Globus pallidus (tissue), 1 donor: Measurements from ENCODE around the gene HESX1.

Experiments used
- DNase-seq: peaks from one replicate; pipeline ENCODE4 v3.0.0-alpha.2; 2015; ENCODE audit warnings: low spot score

Gene HESX1

DNA sequence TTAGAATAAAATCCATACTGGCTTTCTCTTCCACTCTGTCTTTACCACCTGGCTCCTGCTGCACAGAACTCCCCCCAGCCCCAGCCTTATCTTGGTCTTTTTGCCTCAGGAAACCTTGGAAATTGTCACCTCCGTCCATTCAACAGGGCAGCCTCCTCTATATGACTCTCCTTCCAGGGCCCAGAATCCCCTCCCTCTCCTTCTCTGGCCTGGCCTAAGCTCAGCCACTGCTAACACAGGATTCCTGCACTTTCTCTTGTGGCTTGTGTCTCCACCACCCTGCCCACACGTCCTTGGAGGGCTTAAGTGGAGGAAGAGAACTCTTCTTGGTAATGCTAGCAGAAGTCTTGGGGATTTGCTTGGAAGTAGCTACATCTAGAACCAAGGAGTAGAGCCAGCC is 33.1 kb downstream of the HESX1 start:
- DNase-seq = no peak

DNA sequence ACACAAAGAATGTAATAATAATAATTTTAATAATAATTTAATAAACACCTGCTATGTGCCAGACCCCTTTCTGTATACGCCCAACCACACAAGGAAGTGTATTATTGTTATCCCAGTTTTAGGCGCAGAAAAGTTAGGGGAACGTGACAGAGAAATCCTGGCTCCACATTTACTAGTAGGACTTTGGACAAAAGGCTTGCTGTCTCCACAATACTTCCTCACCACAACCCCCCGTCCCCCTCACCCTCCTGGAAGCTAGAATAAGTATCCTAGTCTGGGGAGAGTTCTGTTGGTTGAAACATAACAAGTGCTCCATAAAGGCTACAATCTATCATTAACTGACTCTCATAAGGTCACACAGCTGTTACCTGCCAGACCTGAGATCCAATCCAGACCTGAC is 34.1 kb downstream of the HESX1 start:
- no peak for DNase-seq

DNA sequence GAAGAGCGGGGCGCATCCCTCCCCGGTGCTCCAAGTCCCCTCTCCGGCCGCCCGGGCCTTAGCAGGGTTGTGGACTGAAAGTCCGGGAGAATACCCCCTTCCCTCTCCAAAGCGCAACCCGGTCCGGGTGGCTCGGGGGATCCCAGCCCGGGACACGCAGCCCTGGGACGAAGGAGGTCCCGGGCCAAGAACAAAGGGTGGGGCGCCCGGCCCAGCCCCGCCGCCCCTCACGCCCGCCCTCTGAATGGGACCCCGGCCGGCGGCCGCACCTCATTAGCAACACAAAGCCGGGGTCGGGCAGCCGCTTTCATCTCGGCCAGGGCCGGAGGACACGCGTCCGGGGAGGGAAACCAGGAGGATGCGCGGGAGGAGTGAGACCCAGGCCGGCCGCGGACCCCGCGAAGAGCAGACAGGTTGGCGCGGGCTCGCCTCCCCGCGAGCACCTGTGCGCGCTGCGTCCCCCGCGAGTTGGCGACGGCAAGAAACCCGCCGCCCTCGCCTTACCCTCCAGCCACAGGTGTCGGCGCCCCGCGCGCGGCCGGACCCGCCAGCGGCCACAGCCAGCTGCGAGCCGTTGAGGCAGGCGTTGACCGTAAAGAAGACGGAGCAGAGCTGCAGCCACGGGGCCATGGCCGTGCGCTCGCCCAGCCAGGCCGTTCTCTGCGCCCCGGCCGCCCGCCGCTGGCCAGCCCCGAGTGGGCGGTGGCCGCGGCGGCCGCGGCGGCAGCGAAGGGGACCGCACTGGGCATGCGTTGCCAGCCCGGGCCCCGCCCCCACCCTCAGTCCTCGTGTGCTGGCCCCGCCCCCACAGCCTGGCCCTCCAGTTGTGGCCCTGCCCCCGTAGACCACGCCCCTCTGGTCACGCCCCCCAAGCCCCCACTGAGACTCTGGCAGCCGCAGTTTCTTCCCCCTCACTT is 34.9 kb downstream of the HESX1 start, which contains the start of gene IL17RD:
Gene IL17RD (minus strand): TSS at position 697 of the 917 bp plus-strand sequence. CDS start 67 bp downstream, at position 630.
- DNase-seq = peak; percentile 72

DNA sequence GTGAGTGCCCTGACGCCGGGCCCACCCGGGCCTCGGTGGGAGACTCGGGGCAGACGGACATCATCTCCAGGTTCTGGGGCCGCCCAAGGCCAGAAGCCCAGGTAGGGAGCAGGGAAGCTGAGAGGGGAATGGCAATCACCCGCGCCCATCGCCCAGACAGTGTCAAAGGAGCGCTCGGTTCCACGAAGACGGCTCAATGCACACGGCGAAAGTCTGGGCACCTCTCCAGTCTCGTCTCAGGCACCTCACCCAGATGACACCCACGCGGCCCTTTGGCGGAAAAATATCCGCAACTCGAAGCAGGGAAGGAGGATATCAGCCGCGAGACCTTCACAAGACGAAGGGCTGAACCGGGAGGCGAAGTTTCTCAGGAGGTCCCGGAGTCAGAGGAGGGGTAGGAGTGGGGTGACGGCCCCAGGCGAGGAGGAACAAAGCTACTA is 35.5 kb downstream of the HESX1 start:
- DNase-seq = no peak

DNA sequence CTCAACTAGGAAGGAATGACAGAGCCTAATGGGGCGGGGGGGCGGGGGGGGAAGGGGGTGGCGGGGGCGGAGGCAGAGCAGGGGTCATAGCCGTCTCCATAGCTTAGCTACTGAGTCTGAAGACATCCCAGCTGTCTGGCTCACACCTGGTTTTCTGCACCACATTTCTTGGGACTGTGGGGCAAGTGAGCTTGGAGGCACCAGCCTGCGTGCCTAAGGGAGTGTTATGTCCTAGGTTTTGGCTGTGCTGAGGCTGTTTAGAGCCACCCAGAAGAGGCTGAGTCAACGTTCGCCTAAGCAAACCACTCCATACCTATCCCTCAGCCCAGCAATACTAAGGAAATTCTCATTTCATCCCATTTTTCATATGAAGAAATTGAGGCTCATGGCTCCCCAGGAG is 36.0 kb downstream of the HESX1 start:
- no peak for DNase-seq

DNA sequence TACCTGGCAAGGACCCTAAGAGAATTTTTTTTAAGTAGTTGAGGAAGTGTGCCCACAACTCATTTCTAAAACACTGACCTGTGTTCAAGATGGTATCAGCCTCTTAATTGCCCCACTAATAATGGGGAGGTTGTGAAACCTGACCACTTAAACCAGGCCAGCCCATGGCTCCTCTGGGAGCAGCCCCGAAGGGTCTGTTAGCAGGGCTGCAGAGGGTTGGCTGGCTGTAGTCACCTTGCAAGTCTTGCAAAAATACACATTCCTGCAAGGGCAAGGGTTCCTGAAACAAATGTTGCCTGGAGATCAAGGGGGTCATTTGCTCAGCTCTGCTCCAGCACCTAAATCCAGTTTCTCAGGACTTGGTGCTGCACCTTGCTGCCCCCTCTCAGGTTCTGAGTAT is 37.9 kb downstream of the HESX1 start:
- no peak for DNase-seq

DNA sequence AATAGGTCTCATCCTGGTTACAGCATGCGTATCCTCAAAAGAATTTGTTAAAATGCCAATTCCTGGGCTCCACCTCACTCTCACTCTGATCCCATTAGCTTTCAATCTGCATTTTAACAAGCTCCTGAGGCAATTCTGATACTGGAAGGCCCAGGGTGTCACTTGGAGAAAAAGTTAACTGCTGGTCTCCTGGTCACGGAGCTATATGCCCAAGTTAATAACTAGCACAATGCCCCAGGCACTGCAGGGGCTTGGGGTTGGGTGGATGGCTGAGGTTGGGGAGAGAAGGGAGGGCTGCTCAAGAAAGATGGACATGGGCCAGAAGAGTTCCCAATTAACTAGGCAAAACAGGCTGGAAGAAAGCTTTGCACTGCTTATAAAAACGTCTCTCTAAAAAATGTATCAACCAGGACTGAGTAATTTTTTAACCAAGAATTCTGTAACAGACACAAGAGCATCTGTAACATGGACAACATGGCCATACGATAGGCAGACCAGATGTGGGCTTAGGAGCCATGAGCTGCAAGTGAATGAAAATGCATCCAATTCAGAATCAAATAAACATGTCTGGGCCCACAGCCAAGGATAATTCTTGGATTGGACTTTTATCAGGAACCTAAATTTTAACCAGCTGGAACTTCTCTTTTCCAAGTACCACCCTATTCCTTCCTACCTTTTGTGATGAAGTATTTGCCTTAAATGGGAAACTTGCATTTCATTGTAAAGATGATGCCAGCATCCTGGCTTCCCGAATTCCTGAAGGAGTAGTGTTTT is 38.8 kb downstream of the HESX1 start:
- no peak for DNase-seq

DNA sequence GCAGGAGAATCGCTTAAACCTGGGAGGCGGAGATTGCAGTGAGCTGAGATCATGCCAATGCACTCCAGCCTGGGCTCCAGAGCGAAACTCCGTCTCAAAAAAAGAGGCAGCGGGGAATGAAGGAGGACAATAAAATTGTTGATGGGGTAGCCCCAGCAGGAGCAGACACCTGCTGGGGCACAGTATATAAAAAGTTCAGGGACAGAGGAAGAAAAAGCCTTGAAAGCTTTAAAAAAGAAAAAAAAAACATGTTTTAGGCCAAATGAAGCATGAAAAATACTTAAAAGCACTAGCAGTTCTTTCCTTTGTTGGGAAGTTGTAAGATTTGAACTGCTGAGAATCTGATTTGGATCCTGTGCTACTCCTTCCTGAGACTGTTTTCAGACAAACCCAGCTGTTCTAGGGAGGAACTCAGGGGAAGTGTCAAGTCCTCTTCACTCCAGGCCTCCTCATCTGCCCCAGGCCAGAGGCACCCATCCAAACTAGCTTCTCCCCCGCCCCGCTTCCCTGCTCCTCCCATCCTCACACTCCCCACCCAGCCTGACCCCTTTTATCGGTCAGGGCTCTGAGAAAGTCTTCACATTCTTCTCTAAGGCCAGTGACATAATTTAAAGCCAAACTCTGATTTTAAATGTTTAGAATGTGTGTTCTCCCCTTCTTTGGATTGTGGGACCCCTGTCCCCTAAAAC is 39.6 kb downstream of the HESX1 start:
- DNase-seq = no peak

DNA sequence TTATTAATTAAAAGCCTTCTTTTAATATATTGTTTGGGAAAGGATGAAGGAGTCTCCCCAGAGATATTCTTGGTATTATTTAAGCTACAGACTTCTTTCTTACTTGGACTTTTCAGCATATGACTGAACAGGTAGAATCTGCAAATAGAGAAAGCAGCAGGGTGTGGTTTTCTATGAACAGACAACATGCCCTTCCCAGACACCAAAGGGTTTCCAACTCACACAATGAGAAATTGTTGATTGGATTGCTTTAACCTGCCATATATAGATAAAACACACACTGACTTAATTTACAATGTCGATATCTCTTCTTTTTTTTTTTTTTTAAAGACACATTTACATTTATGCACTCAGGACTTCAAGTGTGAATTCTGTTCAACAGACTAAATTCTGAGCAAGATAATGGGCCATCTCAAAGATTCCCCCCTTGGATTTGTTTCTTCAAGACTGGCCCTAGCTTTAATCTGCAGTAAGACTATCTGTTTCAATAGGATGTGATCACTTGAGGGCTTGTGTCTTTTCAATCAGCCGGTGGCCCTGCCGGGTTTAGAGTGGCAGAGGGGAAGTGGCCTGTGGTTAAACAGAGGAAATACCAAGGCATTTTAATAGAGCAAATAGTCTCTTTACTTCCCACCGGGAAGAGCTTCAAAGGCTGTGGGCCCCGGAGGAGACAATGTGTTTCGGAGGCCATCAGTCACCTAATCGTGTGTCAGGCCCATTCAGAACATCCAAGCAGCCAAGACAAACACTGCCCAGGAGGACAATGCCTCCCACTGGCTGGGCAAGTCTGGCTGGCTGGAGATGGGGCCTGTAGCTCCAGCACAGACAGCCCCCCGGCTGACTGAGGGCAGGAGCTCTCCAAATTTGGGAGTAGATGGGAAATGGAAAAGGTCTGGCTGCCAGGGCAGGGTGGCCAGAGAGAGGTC is 40.7 kb downstream of the HESX1 start:
- DNase-seq = no peak

DNA sequence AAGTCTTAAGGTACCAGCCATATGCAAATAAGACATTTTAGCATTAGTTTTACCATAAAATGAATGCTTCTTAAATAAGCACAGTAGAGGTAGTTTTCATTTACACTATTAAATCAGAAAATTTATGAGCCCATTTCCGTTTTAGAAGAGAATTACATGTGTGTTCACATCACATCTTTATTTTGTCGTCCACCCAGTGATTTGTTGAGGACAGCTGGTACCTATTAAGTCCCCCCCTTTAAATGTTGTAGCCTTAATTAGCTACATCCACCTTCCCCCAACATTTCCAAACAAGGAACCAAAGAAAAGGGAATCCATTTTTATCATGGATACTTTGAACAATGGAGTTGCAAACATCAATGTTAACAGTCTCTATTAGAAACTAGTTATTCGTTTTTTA is 41.5 kb downstream of the HESX1 start:
- no peak for DNase-seq

DNA sequence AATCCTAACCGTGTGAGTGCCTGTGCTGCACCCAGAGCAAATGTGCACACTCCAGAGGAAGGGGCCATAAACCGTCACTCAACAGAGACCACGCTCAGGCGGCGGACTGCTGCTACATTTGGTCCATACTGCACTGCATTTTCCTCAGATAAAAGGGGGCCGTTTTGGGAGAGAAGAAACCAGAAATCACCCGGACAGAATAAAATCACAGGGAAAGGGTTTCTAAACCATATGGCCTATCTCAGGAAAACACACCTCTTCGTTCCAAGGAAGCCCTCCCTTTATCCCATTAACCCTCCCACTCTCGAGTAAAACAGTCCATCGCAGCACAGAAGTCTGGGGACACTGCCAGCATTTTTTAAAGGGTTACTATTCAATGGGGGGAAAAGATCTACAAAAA is 42.2 kb downstream of the HESX1 start:
- no peak for DNase-seq

DNA sequence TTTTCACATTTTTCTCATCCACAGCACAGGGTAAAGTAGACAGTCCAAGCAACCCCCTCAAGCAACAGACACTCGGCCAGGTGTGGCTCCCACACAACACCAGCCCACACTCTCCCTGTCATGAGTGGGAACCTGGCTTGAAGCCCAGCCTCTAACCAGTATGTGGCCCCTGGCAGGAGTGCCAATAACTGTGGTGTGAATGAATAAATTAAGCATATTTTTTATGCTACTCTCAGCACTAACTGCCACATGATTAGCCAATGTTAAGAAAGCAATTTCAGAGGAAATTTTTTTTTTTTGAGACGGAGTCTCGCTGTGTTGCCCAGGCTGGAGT is 44.5 kb downstream of the HESX1 start:
- DNase-seq = no peak

DNA sequence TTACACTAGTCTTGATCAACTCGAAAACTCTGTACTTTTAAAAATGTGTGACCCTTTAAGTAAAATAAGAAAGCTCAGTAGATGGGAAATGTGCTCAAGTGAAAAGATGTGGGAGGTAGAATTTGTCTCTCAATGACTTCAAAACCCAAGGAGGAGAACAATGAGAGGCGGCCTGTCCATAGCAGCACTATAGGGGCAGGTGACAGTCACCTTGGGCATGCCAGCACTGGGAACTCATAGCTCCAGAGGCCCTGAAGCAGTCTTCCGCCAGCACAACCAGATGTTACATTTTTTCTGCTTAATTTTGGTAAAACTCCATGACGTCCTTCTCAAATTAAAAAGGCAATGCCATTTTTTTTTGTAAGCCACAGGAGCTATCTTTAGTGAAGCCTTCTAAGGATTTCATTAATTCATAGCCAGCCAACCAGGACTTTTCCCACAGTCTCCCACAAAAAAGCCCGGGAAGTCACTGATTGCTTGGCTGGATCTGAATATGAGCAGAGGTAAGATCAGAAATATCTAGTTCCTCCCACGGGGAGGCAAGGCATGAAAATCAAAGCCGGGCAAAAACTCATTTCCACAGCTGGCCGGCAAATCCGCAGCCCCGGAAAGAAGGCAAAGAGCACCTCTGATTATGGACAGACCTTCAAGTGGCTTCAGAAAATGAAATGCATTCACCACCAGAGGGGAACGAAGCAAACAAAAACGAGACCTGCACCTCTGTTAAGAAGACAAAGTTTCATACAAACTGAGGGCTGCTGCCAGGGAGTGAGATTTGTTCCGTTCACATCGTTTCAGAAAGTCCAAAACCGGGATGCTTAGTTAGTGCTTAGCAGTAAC is 45.1 kb downstream of the HESX1 start:
- no peak for DNase-seq

DNA sequence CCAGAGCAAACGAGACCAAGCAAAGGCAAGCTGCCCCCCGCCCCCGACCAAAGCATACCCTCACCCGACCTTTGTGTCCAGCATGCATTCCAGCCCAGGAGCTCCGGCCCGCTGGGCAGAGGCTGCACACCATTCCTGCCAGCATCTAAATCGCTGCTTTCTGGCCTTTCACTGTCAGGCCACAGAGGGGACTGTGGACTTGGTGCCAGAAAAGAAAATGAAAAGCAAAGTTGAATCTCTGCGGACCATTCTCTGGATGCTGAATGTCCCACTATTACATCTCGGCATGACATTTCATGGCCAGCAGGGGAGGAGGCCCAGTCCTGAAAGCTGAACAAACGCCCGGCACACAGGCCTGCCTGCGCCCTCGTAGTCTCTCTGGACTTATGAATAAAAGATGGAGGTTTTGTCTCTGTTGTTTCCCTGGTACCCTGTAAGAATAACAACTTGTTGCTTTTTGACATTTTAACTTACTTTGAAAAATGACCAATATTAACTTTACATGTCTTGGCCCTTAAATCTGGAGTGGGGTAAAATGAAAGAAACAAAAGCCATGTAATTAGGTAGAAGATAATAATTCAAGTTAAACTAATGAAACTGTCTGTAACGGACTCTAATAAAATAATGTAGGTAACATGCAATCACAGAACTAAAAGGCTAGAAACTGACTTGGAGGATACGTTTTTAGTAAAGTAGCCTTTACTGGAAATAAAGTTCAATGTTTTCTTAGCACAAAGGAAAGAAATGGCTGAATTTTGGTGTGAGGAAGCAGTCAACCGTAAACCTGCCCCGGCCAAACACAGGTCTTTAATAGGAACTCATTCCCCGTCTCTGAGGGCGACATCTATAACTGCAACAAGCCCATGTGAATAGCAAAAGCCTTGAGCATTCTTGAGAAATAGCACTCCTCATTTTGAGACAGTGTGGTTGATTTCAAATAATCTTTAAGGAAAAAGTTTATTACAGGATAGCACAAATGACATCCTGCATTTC is 47.3 kb downstream of the HESX1 start:
- DNase-seq = peak; percentile 47

DNA sequence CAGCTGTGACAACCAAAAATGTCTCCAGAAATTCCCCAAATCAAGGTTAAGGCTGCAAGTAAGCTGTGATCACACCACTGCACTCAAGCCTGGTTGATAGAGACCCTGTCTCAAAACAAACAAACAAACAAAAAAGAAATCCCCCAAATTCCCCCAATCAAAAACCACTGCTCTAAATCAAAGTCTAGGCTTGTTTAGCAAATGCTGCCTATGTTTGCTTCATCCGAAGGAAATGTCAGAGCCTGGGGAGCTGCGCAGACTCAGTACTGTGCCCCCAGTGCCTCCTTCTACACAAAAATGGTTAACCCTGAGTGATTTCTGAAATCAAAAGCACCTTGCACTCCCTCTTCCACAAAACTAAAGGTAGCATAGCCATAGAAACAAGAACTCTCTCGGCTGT is 48.0 kb downstream of the HESX1 start:
- no peak for DNase-seq

DNA sequence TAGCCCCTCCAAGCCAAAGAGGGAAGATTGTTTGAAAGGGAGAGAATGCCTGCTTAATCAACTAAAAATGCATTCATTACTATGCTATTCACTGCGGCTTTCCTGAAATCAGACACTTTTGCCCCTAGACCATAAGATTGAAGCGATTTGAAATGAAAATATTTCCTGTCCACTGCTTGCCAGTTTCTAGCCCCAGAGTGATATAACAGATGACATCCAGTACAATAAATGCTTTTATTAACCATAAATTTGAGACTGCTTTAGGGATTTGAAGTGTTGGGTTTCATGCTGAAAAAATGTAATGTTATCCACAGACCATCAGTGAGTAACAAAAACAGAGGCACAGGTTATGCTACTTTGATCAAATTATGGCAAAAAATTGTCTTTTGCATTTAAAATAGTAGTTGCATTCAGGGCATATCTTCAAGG is 48.7 kb downstream of the HESX1 start:
- DNase-seq = no peak

DNA sequence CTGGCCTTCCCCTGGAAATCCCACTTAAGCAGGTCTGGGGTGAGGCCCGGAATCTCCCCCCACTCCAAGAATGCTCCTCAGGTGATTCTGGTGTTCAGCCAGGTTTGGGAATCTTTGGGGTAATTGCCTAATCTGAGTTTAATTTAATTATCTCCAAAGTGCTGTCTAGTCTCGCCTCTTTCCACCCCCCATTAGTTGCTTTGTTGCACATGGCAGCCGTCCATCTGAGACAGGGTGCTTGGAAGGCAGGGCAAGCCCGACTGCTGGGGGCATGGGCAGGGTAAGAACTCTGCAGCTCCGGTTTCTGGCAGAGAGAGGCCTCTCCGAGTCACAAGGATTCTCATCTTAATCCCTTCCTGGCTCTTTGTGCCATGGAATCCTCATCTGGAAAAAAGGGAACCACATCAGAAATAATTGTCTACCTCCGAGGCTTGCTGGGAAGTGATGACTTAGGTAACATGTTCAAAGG is 49.6 kb downstream of the HESX1 start:
- DNase-seq = no peak
